ENCODE results near the gene CYP1B1. TPM values are rescaled to one million over a fixed set of nuclear protein-coding genes. Genes with fewer than 3 reads are reported as not detected.

The CYP1B1 gene
- total and polyA plus RNA-seq, 2 of the 13 experiments (the other 11 are each of a cell fraction or from before 2014, with no cell fraction given), result not detected

GRCh38 chr2:38077431-38077769 lies 1.4 kb upstream of the CYP1B1 start (continued):
- TF ChIP-seq ZHX2 (IDR thresholded peaks at IDR 0.05; ENCODE audit: low read depth), result no peak
- no peak for TF ChIP-seq ZHX2 (CRISPR knock-in tag; IDR thresholded peaks at IDR 0.05; ENCODE audit: borderline replicate concordance)
- peak; percentile 61; the same call in 1 of the 2 replicates for TF ChIP-seq BHLHE40 (IDR thresholded peaks at IDR 0.05; ENCODE audit: low read length)
- TF ChIP-seq ZNF800 (CRISPR knock-in tag; IDR thresholded peaks at IDR 0.05), result 0 out of 2 replicates have a peak, but pooled peaks have one; percentile 11
- TF ChIP-seq KAT2B (IDR thresholded peaks at IDR 0.05; ENCODE audit: borderline replicate concordance, low read depth, low read length), result 0 out of 2 replicates have a peak, but pooled peaks have one; percentile 6
- 0 out of 2 replicates have a peak, but pooled peaks have one; percentile 15 for TF ChIP-seq POGZ (CRISPR knock-in tag; IDR thresholded peaks at IDR 0.05)
- 0 out of 2 replicates have a peak, but pooled peaks have one; percentile 36 for TF ChIP-seq ARID3A (IDR thresholded peaks at IDR 0.05; ENCODE audit: low read depth, low read length)
